ENCODE measurements around the gene GPR146.

The GPR146 gene

DNA sequence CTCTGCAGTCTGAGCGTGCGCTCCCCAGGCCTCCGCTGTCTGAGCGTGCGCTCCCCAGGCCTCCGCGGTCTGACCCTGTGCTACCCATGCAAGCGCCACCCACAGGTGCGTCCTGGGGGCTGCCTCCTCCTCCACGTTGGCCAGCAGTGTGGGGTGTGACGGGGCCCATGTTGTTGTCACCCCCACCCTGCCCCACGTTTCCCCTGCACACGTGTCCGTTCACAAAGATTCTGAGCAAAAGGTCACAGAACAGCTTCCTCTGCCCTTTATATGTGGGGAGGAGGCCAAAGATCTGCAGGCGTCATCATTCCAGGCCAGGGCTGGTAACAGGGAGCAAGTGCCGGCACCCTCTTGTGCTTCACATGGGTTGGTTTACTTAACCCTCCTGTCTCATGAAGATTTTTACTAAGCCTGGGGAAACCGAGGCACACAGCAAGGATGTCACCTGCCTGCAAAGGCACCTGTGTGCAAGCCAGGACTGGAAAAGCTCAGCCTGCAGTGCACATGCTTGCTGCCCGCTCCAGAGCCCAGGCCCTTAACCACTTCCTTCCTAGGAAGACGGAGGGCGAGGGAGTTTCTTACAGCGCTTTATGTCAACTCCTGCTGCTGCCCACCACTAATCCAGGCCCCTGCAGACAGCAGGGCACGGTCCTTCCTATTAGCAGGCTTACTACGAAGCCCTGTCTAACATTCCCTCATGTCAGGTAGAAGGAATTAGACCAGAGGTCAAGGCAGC is 4.8 kb downstream of the GPR146 start:
- Histone ChIP-seq H3K9ac (no peak overlapping the region), H3K79me2 (peaks cover 20% of the 10 kb centered on the region), H3K27me3 (ENCODE audit: control insufficient read depth, insufficient read depth, low read length) (no peaks in the 10 kb centered on the region), H2AFZ (no peak overlapping the region), H3K4me1 (peaks cover 29% of the 10 kb centered on the region), H3K9me3 (ENCODE audit: control insufficient read depth, low read length) (no peaks in the 10 kb centered on the region), H3K4me2 (ENCODE audit: low read length) (no peak overlapping the region), H3K36me3 (ENCODE audit: control insufficient read depth, insufficient read depth, low read length) (no peaks in the 10 kb centered on the region), H3K27ac (no peak overlapping the region), H3K4me3 (ENCODE audit: low read depth, low read length) (no peak overlapping the region)
- TF ChIP-seq, protein P1, sequence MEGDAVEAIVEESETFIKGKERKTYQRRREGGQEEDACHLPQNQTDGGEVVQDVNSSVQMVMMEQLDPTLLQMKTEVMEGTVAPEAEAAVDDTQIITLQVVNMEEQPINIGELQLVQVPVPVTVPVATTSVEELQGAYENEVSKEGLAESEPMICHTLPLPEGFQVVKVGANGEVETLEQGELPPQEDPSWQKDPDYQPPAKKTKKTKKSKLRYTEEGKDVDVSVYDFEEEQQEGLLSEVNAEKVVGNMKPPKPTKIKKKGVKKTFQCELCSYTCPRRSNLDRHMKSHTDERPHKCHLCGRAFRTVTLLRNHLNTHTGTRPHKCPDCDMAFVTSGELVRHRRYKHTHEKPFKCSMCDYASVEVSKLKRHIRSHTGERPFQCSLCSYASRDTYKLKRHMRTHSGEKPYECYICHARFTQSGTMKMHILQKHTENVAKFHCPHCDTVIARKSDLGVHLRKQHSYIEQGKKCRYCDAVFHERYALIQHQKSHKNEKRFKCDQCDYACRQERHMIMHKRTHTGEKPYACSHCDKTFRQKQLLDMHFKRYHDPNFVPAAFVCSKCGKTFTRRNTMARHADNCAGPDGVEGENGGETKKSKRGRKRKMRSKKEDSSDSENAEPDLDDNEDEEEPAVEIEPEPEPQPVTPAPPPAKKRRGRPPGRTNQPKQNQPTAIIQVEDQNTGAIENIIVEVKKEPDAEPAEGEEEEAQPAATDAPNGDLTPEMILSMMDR (IDR thresholded peaks at IDR 0.05) = no peak

DNA sequence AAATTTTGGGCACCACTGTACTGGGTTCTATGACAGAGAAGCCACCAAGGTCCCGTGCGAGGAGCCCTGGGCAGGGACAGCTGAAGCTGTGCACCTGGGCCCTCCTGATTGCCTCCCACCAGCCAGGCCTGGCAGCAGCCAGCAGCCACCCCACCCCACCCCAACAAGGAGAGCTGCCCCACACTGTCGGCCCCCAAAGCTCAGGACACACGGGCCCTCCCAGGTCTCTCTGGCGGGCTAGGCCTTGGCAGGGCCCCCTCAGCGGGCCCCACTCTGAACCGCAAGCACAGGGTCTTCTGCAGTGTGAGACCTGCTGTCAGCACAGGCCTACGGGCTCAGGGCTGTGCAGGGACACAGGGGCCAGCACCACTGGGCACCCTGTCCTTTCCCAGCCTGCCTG is 5.5 kb downstream of the GPR146 start:
- no peak overlapping the region for H3K9ac ChIP-seq
- H3K4me3 ChIP-seq (ENCODE audit: low read depth, low read length) = no peak overlapping the region
- H3K79me2 ChIP-seq = peaks cover 20% of the 10 kb centered on the region
- no peak overlapping the region for H2AFZ ChIP-seq
- no peak overlapping the region for H3K27ac ChIP-seq
- TF ChIP-seq, protein P1 (IDR thresholded peaks at IDR 0.05) = no peak
- H3K9me3 ChIP-seq (ENCODE audit: control insufficient read depth, low read length) = no peaks in the 10 kb centered on the region
- H3K36me3 ChIP-seq (ENCODE audit: control insufficient read depth, insufficient read depth, low read length) = no peaks in the 10 kb centered on the region
- H3K4me2 ChIP-seq (ENCODE audit: low read length) = no peak overlapping the region
- H3K27me3 ChIP-seq (ENCODE audit: control insufficient read depth, insufficient read depth, low read length) = no peaks in the 10 kb centered on the region
- H3K4me1 ChIP-seq = peaks cover 29% of the 10 kb centered on the region

DNA sequence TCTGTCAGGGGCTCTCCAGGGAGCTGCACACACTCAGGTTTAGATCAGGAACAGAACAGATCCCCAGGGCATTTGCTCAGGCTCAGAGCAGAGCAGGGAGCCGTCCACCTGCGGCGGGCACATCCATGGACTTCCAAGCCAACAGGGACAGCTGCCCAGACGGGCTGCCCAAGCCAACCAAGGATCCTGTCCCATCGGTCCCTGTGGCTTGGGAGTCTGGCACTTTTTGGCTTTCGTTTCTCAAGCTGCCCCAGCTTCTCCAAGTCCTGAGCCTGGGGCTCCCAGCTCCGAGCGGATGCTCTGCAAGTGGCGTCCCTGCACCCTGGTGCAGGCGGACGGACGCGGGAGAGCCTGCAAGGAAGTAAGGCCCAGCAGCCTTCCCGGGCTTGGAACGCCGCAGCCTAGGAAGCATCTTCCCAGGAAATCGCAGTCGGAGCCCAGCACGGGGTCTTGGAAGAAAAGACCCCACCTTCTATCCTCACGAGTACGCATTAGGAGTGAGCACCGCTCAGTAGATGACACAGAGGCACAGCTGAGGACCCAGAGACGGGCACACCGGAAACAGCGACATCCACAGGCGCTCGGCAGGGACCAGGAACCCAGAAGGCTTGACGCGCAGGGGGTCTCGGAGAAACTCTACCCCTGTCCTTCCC is 6.0 kb downstream of the GPR146 start:
- no peak overlapping the region for H3K4me2 ChIP-seq (ENCODE audit: low read length)
- no peak overlapping the region for H3K27ac ChIP-seq
- H3K27me3 ChIP-seq (ENCODE audit: control insufficient read depth, insufficient read depth, low read length) = no peaks in the 10 kb centered on the region
- no peak overlapping the region for H2AFZ ChIP-seq
- H3K36me3 ChIP-seq (ENCODE audit: control insufficient read depth, insufficient read depth, low read length) = no peaks in the 10 kb centered on the region
- peaks cover 24% of the 10 kb centered on the region for H3K4me1 ChIP-seq
- H3K9me3 ChIP-seq (ENCODE audit: control insufficient read depth, low read length) = no peaks in the 10 kb centered on the region
- H3K79me2 ChIP-seq = peaks cover 20% of the 10 kb centered on the region
- H3K9ac ChIP-seq = no peak overlapping the region
- H3K4me3 ChIP-seq (ENCODE audit: low read depth, low read length) = no peak overlapping the region
- TF ChIP-seq, protein P1 (IDR thresholded peaks at IDR 0.05) = no peak

DNA sequence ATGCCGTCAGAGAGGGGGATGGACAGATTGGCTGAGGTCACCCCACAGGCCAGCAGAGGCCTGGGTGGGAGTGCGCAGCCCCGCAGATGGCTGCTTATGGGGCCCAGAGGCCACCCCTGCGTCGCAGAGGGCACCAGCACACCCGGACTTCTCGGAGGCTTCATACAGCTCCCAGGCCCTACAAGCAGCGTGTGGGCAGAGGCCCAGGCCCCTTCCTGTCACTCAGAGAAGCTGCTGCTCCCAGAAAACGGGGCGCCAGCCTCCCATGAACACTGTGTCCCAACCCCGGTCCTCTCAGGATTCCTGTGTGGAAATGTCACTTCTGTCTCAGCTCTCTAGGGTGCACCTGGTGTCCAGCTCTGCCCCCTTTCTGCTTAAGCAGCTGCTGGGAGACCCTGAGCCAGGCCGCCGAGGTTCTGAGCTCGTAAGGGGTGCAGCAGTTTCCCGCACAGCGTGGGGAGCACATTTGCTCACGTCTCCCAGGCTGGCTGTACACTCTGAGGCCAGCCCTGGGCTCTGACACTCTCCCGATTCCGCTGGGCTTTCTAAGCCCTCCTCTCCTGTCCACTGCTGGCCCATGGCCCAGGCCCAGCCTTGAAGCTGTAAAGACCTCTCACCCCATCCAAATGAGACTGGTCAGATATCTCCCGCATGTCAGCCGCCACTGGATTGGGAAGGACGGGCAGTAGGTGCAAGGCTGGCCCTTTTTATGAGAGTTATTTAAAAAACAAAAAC is 6.8 kb downstream of the GPR146 start:
- no peaks in the 10 kb centered on the region for H3K36me3 ChIP-seq (ENCODE audit: control insufficient read depth, insufficient read depth, low read length)
- H3K9ac ChIP-seq = no peak overlapping the region
- H3K79me2 ChIP-seq = peaks cover 18% of the 10 kb centered on the region
- no peak overlapping the region for H3K4me3 ChIP-seq (ENCODE audit: low read depth, low read length)
- peak overlapping the region; percentile 57 for H3K27ac ChIP-seq
- H2AFZ ChIP-seq = no peak overlapping the region
- TF ChIP-seq, protein P1 (IDR thresholded peaks at IDR 0.05) = no peak
- H3K4me1 ChIP-seq = peaks cover 17% of the 10 kb centered on the region
- H3K9me3 ChIP-seq (ENCODE audit: control insufficient read depth, low read length) = no peaks in the 10 kb centered on the region
- no peaks in the 10 kb centered on the region for H3K27me3 ChIP-seq (ENCODE audit: control insufficient read depth, insufficient read depth, low read length)
- no peak overlapping the region for H3K4me2 ChIP-seq (ENCODE audit: low read length)

All from parathyroid adenoma (tissue), 2 donors.